GM19463 (cell line): ENCODE results near the gene IL18BP.

Experiments
- ATAC-seq: cut with Tn5 transposase; IDR thresholded peaks from one replicate; pipeline ENCODE4 v1.9.1; 2021; ENCODE audit warnings: mild to moderate bottlenecking, moderate library complexity; ENCODE audit not compliant: unreplicated experiment

The IL18BP gene

GRCh38 chr11:71996517-71996916 is 2.2 kb upstream of the IL18BP start:
- no peak for ATAC-seq

GRCh38 chr11:71996946-71997345 is 1.8 kb upstream of the IL18BP start:
- ATAC-seq, result no peak

- no peak for ATAC-seq
Measured at GRCh38 chr11:71997594-71997993, 1.1 kb upstream of the IL18BP start.

GRCh38 chr11:71998061-71998460 is 648 bp upstream of the IL18BP start:
- ATAC-seq, result no peak

- ATAC-seq, result no peak
Measured at GRCh38 chr11:71999362-71999761, 653 bp downstream of the IL18BP start.

GRCh38 chr11:71999798-72000197 is 1.1 kb downstream of the IL18BP start:
- no peak for ATAC-seq

GRCh38 chr11:72000202-72000867 is 1.6 kb downstream of the IL18BP start:
- no peak for ATAC-seq

- ATAC-seq, result no peak
Measured at GRCh38 chr11:72001285-72001684, 2.6 kb downstream of the IL18BP start.

- ATAC-seq, result no peak
Measured at GRCh38 chr11:72001834-72002591, 3.3 kb downstream of the IL18BP start.

- no peak for ATAC-seq
Measured at GRCh38 chr11:72002841-72003775, 4.4 kb downstream of the IL18BP start.

- ATAC-seq, result no peak
Measured at GRCh38 chr11:72003776-72004171, 5.1 kb downstream of the IL18BP start.

- ATAC-seq, result no peak
Measured at GRCh38 chr11:72004515-72005346, 6.0 kb downstream of the IL18BP start.

- no peak for ATAC-seq
Measured at GRCh38 chr11:72005347-72006260, 6.9 kb downstream of the IL18BP start.

GRCh38 chr11:72006309-72007088 is 7.8 kb downstream of the IL18BP start:
- ATAC-seq, result no peak

- ATAC-seq, result no peak
Measured at GRCh38 chr11:72007089-72007476, 8.4 kb downstream of the IL18BP start.

GRCh38 chr11:72007587-72007986 is 8.9 kb downstream of the IL18BP start:
- ATAC-seq, result no peak

- no peak for ATAC-seq
Measured at GRCh38 chr11:72008728-72009127, 10.0 kb downstream of the IL18BP start.

- no peak for ATAC-seq
Measured at GRCh38 chr11:72009156-72009555, 10.4 kb downstream of the IL18BP start.
